SU-DHL-6 (cell line): ENCODE measurements around the gene RAP1GAP.

ENCODE experiments used
- H2AFZ ChIP-seq: fragments of 200-600 bp; sonication (generic); 2 replicates; pipeline ENCODE4 v1.6.1; 2014; ENCODE audit warnings: low read depth, mild to moderate bottlenecking, moderate library complexity, mixed read lengths, antibody characterized with exemption, low read length; ENCODE audit not compliant: severe bottlenecking
- H3F3A ChIP-seq: fragments of 200-600 bp; shearing (Covaris generic); 2 replicates; pipeline ENCODE4 v1.6.0; 2016; ENCODE audit warnings: antibody characterized with exemption, mild to moderate bottlenecking; ENCODE audit not compliant: insufficient read depth
- H3K27ac ChIP-seq: fragments of 200-600 bp; sonication (generic); 2 replicates; pipeline ENCODE4 v1.5.1; 2016; ENCODE audit warnings: low read depth, mild to moderate bottlenecking, low read length, moderate library complexity, mixed read lengths
- H3K27me3 ChIP-seq: fragments of 200-600 bp; sonication (generic), shearing (Covaris generic); 2 replicates; pipeline ENCODE4 v1.6.0; 2014; ENCODE audit warnings: mild to moderate bottlenecking, low read length
- H3K36me3 ChIP-seq: fragments of 200-600 bp; sonication (generic); 2 replicates; pipeline ENCODE4 v1.6.1; 2014; ENCODE audit warnings: mild to moderate bottlenecking, low read length, mixed read lengths
- H3K4me2 ChIP-seq: fragments of 300-600, 200-600 bp; shearing (Covaris generic), sonication (generic); 2 replicates; pipeline ENCODE4 v1.6.0; 2014; ENCODE audit warnings: low read length, low read depth, mild to moderate bottlenecking; ENCODE audit not compliant: poor library complexity, severe bottlenecking
- H3K4me3 ChIP-seq: fragments of 200-600 bp; sonication (generic); 2 replicates; pipeline ENCODE4 v1.5.1; 2014; ENCODE audit warnings: antibody characterized with exemption, low read length, mild to moderate bottlenecking, mixed read lengths; ENCODE audit not compliant: insufficient read depth, poor library complexity, severe bottlenecking
- H3K79me2 ChIP-seq: fragments of 200-600 bp; sonication (generic); 2 replicates; pipeline ENCODE4 v1.6.1; 2014; ENCODE audit warnings: mild to moderate bottlenecking, low read length, moderate library complexity; ENCODE audit not compliant: insufficient read depth
- H3K9ac ChIP-seq: fragments of 200-600 bp; sonication (generic); 2 replicates; pipeline ENCODE4 v1.7.0; 2014; ENCODE audit warnings: mild to moderate bottlenecking, low read length
- H3K9me2 ChIP-seq: fragments of 200-600 bp; sonication (generic); replicated peaks from 2 replicates; pipeline ENCODE4 v1.6.1; 2014; ENCODE audit warnings: low read length; ENCODE audit not compliant: insufficient read depth
- H3K9me3 ChIP-seq: fragments of 200-600 bp; sonication (generic); 2 replicates; pipeline ENCODE4 v1.6.1; 2014; ENCODE audit warnings: low read length, mixed read lengths; ENCODE audit not compliant: insufficient read depth
- H4K20me1 ChIP-seq: fragments of 200-600 bp; sonication (generic); 2 replicates; pipeline ENCODE4 v1.6.1; 2014; ENCODE audit warnings: low read depth, mild to moderate bottlenecking, antibody characterized with exemption, low read length, moderate library complexity, mixed read lengths
- CTCF ChIP-seq: fragments of 200-600 bp; sonication (generic); IDR thresholded peaks from one replicate; pipeline ENCODE4 v1.5.1; 2017; ENCODE audit warnings: antibody characterized with exemption, mild to moderate bottlenecking, low read length, moderate library complexity; ENCODE audit not compliant: insufficient read depth, poor library complexity, severe bottlenecking
- EZH2phosphoT487 ChIP-seq: fragments of 200-600 bp; sonication (generic), shearing (Covaris generic); conservative IDR thresholded peaks from 2 replicates; pipeline ENCODE4 v1.6.1; 2018; ENCODE audit warnings: mild to moderate bottlenecking, antibody characterized with exemption, low read length, moderate library complexity, mixed read lengths

RAP1GAP gene

GRCh38 chr1:21650400-21650799 is 18.8 kb downstream of the RAP1GAP start:
- Histone ChIP-seq H3K36me3 (no peaks in the 10 kb centered on the region), H3K27me3 (no peaks in the 10 kb centered on the region), H3K4me3 (no peak overlapping the region), H3K4me2 (no peak overlapping the region), H3K9me2 (no peaks in the 10 kb centered on the region), H3K27ac (no peak overlapping the region), H3F3A (no peaks in the 10 kb centered on the region), H4K20me1 (no peaks in the 10 kb centered on the region), H3K9ac (no peak overlapping the region), H3K9me3 (no peaks in the 10 kb centered on the region), H2AFZ (no peak overlapping the region), H3K79me2 (no peaks in the 10 kb centered on the region)
- TF ChIP-seq CTCF (no peak), EZH2phosphoT487 (no peak)

- Histone ChIP-seq H3K9ac (no peak overlapping the region), H3K79me2 (no peaks in the 10 kb centered on the region), H3K4me2 (no peak overlapping the region), H3K27me3 (no peaks in the 10 kb centered on the region), H4K20me1 (no peaks in the 10 kb centered on the region), H3F3A (no peaks in the 10 kb centered on the region), H3K27ac (no peak overlapping the region), H2AFZ (no peak overlapping the region), H3K4me3 (no peak overlapping the region), H3K9me3 (no peaks in the 10 kb centered on the region), H3K9me2 (no peaks in the 10 kb centered on the region), H3K36me3 (no peaks in the 10 kb centered on the region)
- TF ChIP-seq CTCF = no peak
- no peak for TF ChIP-seq EZH2phosphoT487
These were observed 19.8 kb downstream of the RAP1GAP start for GRCh38 chr1:21649315-21649714.

GRCh38 chr1:21648791-21649190 is 20.4 kb downstream of the RAP1GAP start:
- H3K36me3 ChIP-seq = no peaks in the 10 kb centered on the region
- no peaks in the 10 kb centered on the region for H3K27me3 ChIP-seq
- H3K9ac ChIP-seq = no peak overlapping the region
- no peaks in the 10 kb centered on the region for H3K9me3 ChIP-seq
- no peak overlapping the region for H3K4me3 ChIP-seq
- no peaks in the 10 kb centered on the region for H3K79me2 ChIP-seq
- H2AFZ ChIP-seq = no peak overlapping the region
- TF ChIP-seq EZH2phosphoT487 (no peak), CTCF (no peak)
- H3K9me2 ChIP-seq = no peaks in the 10 kb centered on the region
- H3F3A ChIP-seq = no peaks in the 10 kb centered on the region
- no peaks in the 10 kb centered on the region for H4K20me1 ChIP-seq
- H3K4me2 ChIP-seq = no peak overlapping the region
- no peak overlapping the region for H3K27ac ChIP-seq

DNA sequence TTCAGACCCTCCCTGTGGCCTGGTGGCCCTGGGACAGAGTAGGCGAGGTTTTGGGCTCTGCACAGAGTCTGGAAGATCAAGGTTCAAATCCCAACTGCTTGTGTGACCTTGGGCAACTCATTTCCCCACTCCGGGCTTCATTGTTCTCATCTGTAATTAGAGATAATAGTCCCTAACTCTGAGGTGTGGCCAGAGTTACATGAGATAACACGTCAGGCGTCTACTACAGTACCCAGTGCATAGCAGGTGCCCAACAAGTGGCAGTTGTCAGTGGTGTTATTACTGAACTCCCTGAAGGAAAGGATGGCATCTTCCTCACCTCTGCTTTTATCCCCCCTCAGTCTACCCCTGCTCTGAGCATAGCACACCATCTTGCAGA is 20.8 kb downstream of the RAP1GAP start:
- Histone ChIP-seq H3K9ac (no peak overlapping the region), H3K27ac (no peak overlapping the region), H3K9me3 (no peaks in the 10 kb centered on the region), H3K36me3 (no peaks in the 10 kb centered on the region), H3K4me3 (no peak overlapping the region), H4K20me1 (no peaks in the 10 kb centered on the region), H2AFZ (no peak overlapping the region), H3F3A (no peaks in the 10 kb centered on the region), H3K9me2 (no peaks in the 10 kb centered on the region), H3K4me2 (no peak overlapping the region), H3K79me2 (no peaks in the 10 kb centered on the region), H3K27me3 (no peaks in the 10 kb centered on the region)
- TF ChIP-seq EZH2phosphoT487 (no peak), CTCF (no peak)
